Gastrocnemius medialis (tissue), 4 donors: ENCODE measurements around the gene FGF10.

Experiments used
- POLR2A ChIP-seq, 2 donors: fragments of 450-650 bp; IDR thresholded peaks; one replicate each; pipeline ENCODE4 v1.6.1; 2017; ENCODE audit warnings: antibody characterized with exemption in 2 of 2, mild to moderate bottlenecking in 2 of 2, moderate library complexity in 2 of 2
- TF ChIP-seq, protein P1 (sequence below), 5 experiments: fragments of 450-650 bp in 3 of 5; fragments of 200-600 bp in 2 of 5; sonication (generic) in 2 of 5; IDR thresholded peaks in 4 of 5; conservative IDR thresholded peaks in 1 of 5; 1 replicate in 4 of 5; 2 replicates in 1 of 5; pipeline ENCODE4 v1.5.1; 2016 to 2019; ENCODE audit warnings: antibody characterized with exemption in 5 of 5, mild to moderate bottlenecking in 3 of 5, moderate library complexity in 3 of 5

- TF ChIP-seq, protein P1, sequence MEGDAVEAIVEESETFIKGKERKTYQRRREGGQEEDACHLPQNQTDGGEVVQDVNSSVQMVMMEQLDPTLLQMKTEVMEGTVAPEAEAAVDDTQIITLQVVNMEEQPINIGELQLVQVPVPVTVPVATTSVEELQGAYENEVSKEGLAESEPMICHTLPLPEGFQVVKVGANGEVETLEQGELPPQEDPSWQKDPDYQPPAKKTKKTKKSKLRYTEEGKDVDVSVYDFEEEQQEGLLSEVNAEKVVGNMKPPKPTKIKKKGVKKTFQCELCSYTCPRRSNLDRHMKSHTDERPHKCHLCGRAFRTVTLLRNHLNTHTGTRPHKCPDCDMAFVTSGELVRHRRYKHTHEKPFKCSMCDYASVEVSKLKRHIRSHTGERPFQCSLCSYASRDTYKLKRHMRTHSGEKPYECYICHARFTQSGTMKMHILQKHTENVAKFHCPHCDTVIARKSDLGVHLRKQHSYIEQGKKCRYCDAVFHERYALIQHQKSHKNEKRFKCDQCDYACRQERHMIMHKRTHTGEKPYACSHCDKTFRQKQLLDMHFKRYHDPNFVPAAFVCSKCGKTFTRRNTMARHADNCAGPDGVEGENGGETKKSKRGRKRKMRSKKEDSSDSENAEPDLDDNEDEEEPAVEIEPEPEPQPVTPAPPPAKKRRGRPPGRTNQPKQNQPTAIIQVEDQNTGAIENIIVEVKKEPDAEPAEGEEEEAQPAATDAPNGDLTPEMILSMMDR (IDR thresholded peaks at IDR 0.05 in 4 of 5, conservative IDR thresholded peaks at IDR 0.05 in 1 of 5), result no peak
- no peak for TF ChIP-seq POLR2A (IDR thresholded peaks at IDR 0.05)
These were observed 33.0 kb downstream of the FGF10 start for GRCh38 chr5:44356231-44356630.
